ENCODE results near the gene STAT4.

GRCh38 chr2:191050640-191050987 lies 100.2 kb downstream of the STAT4 start:
- no peak for TF ChIP-seq EZH2 (IDR thresholded peaks at IDR 0.05; ENCODE audit: borderline replicate concordance, low read length)
- TF ChIP-seq CTCF (conservative IDR thresholded peaks at IDR 0.05 in 1 of 2, IDR thresholded peaks at IDR 0.05 in 1 of 2; ENCODE audit: extremely low read depth in 1 of 2, insufficient read depth in 1 of 2, low read depth in 1 of 2, low read length in 2 of 2): no peak

Data from mammary epithelial cell (primary cell).